Gastroesophageal sphincter (tissue), 4 donors: ENCODE data around the gene MAP2K6. TPM values are rescaled to one million over a fixed set of nuclear protein-coding genes. Genes with fewer than 3 reads are reported as not detected.

Experiments used
- ATAC-seq: fragments of 150-250 bp; one replicate; pipeline ENCODE4 v1.9.1; 2016; ENCODE audit warnings: mild to moderate bottlenecking, moderate library complexity
- H3K27ac ChIP-seq, 4 donors: fragments of 200-600 bp; sonication (generic) in 3 of 4; 1 replicate in 3 of 4; 2 replicates in 1 of 4; pipeline ENCODE4 v1.5.1; 2016 to 2019
- H3K27me3 ChIP-seq: fragments of 200-600 bp; sonication (generic); one replicate; pipeline ENCODE4 v1.5.1; 2019
- H3K36me3 ChIP-seq, 2 donors: fragments of 200-600 bp; sonication (generic); one replicate each; pipeline ENCODE4 v1.5.1; 2019; ENCODE audit warnings: control low read depth in 1 of 2
- H3K4me1 ChIP-seq, 3 donors: fragments of 200-600 bp; sonication (generic); 1 replicate in 2 of 3; 2 replicates in 1 of 3; pipeline ENCODE4 v1.5.1; 2016 to 2019; ENCODE audit warnings: control low read depth in 2 of 3
- H3K4me3 ChIP-seq, 2 donors: fragments of 200-600 bp; sonication (generic); one replicate each; pipeline ENCODE4 v1.5.1; 2019; ENCODE audit warnings: mild to moderate bottlenecking in 1 of 2, moderate library complexity in 1 of 2
- H3K9me3 ChIP-seq, 3 donors: fragments of 200-600 bp; sonication (generic); one replicate each; pipeline ENCODE4 v1.5.1; 2017 to 2019; ENCODE audit warnings: control low read depth in 2 of 3
- CTCF ChIP-seq, 4 experiments: fragments of 200-600 bp in 2 of 4; fragments of 450-650 bp in 2 of 4; sonication (generic) in 1 of 4; IDR thresholded peaks; one replicate each; pipeline ENCODE4 v1.5.1; 2017 to 2019; ENCODE audit warnings: antibody characterized with exemption in 4 of 4, mild to moderate bottlenecking in 2 of 4, moderate library complexity in 2 of 4
- EP300 ChIP-seq: sonication (generic); formaldehyde crosslinking; IDR thresholded peaks from one replicate; pipeline ENCODE4 v1.6.1; 2017; ENCODE audit warnings: antibody characterized with exemption, mild to moderate bottlenecking
- POLR2A ChIP-seq, 2 donors: fragments of 450-650 bp; IDR thresholded peaks; one replicate each; pipeline ENCODE4 v1.6.1; 2017; ENCODE audit warnings: antibody characterized with exemption in 2 of 2, mild to moderate bottlenecking in 2 of 2, moderate library complexity in 1 of 2
- POLR2AphosphoS5 ChIP-seq: sonication (generic); formaldehyde crosslinking; IDR thresholded peaks from one replicate; pipeline ENCODE4 v1.6.1; 2017; ENCODE audit warnings: antibody characterized with exemption
- WGBS, 2 donors: methylation state at CpG; one replicate each; pipeline ENCODE4 v1.1.5; 2018; ENCODE audit warnings: low coverage in 1 of 2; 5-methylcytosine and 5-hydroxymethylcytosine counted together
- total RNA-seq, 4 donors: library from RNA; depleted of rRNA; stranded (reverse); fragments of >200 nt; gene quantifications; one replicate each; pipeline ENCODE4 v1.1.0, GENCODE V29; 2016

MAP2K6 gene
- total RNA-seq, 4 donors from 2014 or later = 0.69 to 8.7 (median 2.4) TPM

GRCh38 chr17:69524854-69525253 is 110.4 kb downstream of the MAP2K6 start:
- H3K27ac ChIP-seq = no peak overlapping the region
- 33 to 70% methylated on average over 2 to 4 of the region's 4 CpGs for WGBS, 2 donors
- TF ChIP-seq CTCF (IDR thresholded peaks at IDR 0.05) = no peak
- TF ChIP-seq EP300 = no peak
- no peak for TF ChIP-seq POLR2A (IDR thresholded peaks at IDR 0.05)
- no peak for TF ChIP-seq POLR2AphosphoS5
- H3K9me3 ChIP-seq = no peaks in the 10 kb centered on the region
- no peaks in the 10 kb centered on the region for H3K27me3 ChIP-seq
- peaks cover 0 to 31% of the 10 kb centered on the region in 2 donors for H3K36me3 ChIP-seq
- ATAC-seq = no peak
- H3K4me3 ChIP-seq = no peak overlapping the region
- H3K4me1 ChIP-seq = peaks cover 0 to 4% (median 0%) of the 10 kb centered on the region in 3 donors

- no peak overlapping the region for H3K27ac ChIP-seq
- peaks cover 0 to 20% of the 10 kb centered on the region in 2 donors for H3K36me3 ChIP-seq
- H3K9me3 ChIP-seq = no peaks in the 10 kb centered on the region
- peak; percentile 82 to 90 (median 84) for TF ChIP-seq CTCF (IDR thresholded peaks at IDR 0.05)
- no peak for TF ChIP-seq POLR2A (IDR thresholded peaks at IDR 0.05)
- TF ChIP-seq EP300 = no peak
- TF ChIP-seq POLR2AphosphoS5 = peak; percentile 43
- no peaks in the 10 kb centered on the region for H3K27me3 ChIP-seq
- H3K4me1 ChIP-seq = peaks cover 0 to 4% (median 0%) of the 10 kb centered on the region in 3 donors
- ATAC-seq = peak; percentile 63
- H3K4me3 ChIP-seq = no peak overlapping the region
- WGBS, 2 donors = 2 to 35% methylated on average over 5 to 9 of the region's 9 CpGs
Observed at GRCh38 chr17:69525920-69526841, 111.7 kb downstream of the MAP2K6 start.

GRCh38 chr17:69528035-69528434 is 113.5 kb downstream of the MAP2K6 start:
- H3K9me3 ChIP-seq = no peaks in the 10 kb centered on the region
- no peak overlapping the region for H3K27ac ChIP-seq
- no peaks in the 10 kb centered on the region for H3K27me3 ChIP-seq
- H3K4me1 ChIP-seq = peaks cover 0 to 4% (median 0%) of the 10 kb centered on the region in 3 donors
- 79 to 86% methylated on average over 2 to 5 of the region's 5 CpGs for whole genome bisulfite sequencing, 2 donors
- ATAC-seq = no peak
- TF ChIP-seq CTCF (IDR thresholded peaks at IDR 0.05) (no peak), POLR2AphosphoS5 (no peak), POLR2A (IDR thresholded peaks at IDR 0.05) (no peak), EP300 (no peak)
- no peak overlapping the region for H3K4me3 ChIP-seq
- peaks cover 0 to 38% of the 10 kb centered on the region in 2 donors for H3K36me3 ChIP-seq

- Histone ChIP-seq H3K27me3 (no peaks in the 10 kb centered on the region), H3K4me3 (no peak overlapping the region), H3K36me3 (peaks cover 0 to 74% of the 10 kb centered on the region in 2 donors), H3K27ac (no peak overlapping the region), H3K4me1 (no peaks in the 10 kb centered on the region), H3K9me3 (no peaks in the 10 kb centered on the region)
- no peak for TF ChIP-seq CTCF (IDR thresholded peaks at IDR 0.05)
- TF ChIP-seq EP300 = no peak
- TF ChIP-seq POLR2AphosphoS5 = no peak
- no peak for TF ChIP-seq POLR2A (IDR thresholded peaks at IDR 0.05)
- ATAC-seq = no peak
- 90 to 92% methylated on average over 9 of the region's 11 CpGs for WGBS, 2 donors
Observed at GRCh38 chr17:69533481-69534234, 119.2 kb downstream of the MAP2K6 start.
